Measurements from ENCODE around the gene MSANTD4.
"Not testable (repeated sequence)": the region's sequence is repeated elsewhere in the genome, so short reads cannot be mapped to it uniquely, and the experiment has no call there.

The MSANTD4 gene

GRCh38 chr11:106012744-106013143 lies 9.3 kb downstream of the MSANTD4 start:
- DNase-seq: no peak

GRCh38 chr11:106011481-106011880 lies 10.6 kb downstream of the MSANTD4 start:
- no peak for DNase-seq

GRCh38 chr11:106003094-106003493 lies 18.9 kb downstream of the MSANTD4 start:
- DNase-seq: not testable (repeated sequence)

DNA sequence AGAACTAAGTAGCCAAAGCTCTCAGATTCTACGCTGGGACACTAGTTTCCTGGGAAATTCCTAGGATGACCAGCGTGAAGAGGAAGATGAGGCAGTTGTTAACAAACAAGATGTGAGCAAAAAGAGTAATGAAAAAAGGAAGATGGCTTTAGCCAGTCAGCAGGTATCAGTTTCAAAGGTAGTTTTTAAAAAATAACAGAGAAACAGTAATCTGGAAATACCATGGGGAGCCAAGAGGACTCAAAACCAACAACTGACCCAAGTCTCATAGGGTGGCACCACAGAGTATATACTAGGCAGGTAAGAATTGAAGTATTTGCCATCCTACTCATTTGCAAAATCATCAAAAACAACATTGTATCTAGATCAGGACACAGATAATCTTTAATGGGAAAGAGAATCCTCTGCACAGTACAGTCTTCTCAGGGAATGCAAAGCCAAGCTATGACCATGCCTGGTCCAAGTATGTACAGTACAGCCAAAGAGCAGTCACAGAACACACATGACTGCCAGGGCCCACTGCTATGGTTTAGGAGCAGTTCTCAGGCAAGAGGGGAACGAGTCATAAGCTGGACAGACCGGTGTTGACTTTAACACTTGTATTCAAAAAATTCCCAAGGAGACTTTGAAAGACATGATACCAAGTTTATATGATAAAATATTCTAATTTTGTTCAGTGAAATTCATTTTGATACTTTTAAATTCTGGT lies 20.6 kb downstream of the MSANTD4 start:
- DNase-seq: no peak

- no peak for DNase-seq
Observed at GRCh38 chr11:105991888-105992287, 30.2 kb downstream of the MSANTD4 start.

GRCh38 chr11:105989124-105989523 lies 32.9 kb downstream of the MSANTD4 start:
- DNase-seq: no peak

DNA sequence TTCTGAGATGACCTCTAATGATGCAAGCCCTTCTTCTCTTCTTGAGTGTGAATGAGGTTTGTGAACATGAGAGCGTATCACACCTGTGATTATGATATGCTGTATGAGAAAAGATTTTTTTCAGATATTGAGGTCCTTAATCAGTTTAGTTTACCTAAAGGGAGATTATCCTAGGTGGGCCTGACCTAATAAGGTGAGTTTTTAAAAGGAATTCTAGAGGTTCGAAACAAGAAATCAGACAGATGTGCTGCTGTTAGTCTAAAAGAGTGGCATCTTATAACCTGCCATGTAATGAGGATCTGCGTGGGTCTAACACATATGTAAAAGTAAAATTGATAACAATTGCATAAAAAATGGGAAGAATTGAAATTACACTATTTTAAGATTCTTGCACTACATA lies 33.8 kb downstream of the MSANTD4 start:
- DNase-seq: no peak

DNA sequence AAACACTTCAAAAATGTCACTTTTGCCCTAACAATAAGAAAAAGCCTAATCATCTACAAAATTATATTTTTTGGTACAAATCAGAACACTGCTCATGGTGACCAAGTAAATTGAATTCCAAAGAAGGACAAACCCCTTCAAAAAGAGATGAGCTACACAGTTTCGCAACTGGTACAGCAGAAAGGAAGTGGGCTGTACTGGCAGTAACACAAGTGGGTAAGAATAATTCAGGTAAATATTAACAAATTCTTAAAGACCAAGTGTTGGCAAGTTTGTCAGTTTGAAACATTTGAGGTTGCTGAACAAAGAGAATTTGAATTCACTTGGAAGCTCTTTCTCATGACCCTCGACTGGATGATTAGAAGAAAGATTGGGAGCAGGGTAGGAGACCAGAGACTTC lies 35.5 kb downstream of the MSANTD4 start:
- no peak for DNase-seq

- no peak for DNase-seq
Observed at GRCh38 chr11:105979997-105980703, 41.9 kb downstream of the MSANTD4 start.

GRCh38 chr11:105975128-105975527 lies 46.9 kb downstream of the MSANTD4 start:
- no peak for DNase-seq

- no peak for DNase-seq
Observed at GRCh38 chr11:105969756-105970155, 52.3 kb downstream of the MSANTD4 start.

DNA sequence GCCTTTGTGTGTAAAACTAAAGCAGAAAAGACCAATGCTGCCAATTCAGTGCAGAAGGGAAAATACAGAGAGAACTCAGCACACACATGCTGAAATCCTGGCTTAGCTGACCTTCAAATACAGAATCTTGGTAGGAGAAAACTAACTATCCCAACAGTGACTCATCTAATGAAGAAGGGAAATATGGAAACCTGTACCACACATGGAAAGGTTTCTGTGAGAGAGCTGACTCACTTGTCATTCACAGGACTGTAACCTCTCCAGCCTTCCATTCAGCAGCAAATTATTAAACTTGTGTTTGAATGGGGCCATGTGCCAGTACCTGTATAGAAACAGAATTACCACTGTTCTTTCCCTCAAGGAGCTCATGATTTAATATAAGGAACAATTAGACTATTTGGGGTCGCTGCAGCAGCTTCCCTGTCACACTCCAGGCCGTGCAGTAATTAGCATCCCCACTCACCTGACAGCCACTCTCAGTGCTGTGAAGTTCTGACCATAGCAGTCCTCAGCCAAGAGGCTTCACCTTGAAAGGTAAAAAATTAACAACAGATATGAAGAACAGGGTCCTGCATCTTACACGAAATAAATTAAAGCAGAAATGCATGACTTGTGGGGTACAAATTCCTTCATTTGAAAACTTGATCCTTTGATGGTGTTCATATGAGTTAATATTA lies 53.9 kb downstream of the MSANTD4 start:
- DNase-seq: no peak

DNA sequence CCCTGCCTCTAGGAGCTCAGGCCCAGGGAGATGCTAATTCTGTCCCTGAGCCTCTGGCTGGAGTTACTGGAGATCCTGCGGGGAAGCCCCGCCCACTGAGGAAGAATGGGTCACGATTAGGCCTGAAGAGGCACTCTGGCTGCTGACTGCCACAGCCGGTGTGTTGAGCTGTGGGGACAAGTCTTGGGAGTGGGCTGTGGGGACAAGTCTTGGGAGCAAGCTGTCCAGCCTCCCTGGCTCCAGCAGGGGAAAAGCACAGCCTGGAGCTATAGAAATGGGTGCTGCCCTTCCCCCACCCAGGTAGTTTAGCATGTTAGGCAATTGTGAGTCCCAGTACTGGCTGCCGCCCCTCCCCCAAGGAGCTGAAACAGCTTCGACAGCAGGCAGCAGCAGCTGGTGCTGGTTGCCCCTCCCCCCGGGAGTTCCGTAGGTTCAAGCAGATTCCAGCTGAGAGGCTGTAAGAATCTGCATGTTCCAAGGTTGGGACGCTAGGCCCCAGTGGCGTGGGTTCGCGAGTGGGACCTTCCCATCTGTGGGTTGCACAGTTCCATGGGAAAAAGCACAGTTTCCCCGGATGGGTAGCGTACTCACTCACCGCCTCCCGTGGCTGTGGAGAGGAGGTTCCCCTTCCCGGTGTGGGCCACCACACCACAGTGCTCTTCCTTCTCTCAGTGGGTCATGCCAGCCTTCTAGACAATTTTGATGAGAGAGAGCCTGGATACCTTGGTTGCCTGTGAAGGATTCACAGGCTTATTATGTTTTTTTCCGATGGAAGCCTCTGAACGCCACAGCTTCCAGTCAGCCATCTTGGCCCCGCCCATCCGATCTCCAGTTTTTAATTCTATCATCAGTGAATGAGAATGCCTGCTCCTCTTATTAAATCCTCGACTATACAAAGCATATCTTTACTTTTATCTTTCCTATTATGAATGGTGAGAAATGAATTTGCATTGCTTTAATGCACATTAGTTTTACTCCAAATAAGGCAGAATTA lies 61.5 kb downstream of the MSANTD4 start:
- peak; percentile 83 for DNase-seq

Measured in NCI-H510A (cell line).